GM23248 (cell line): ENCODE results near the gene GFPT1.

Experiments
- EZH2 ChIP-seq: fragments of 200-600 bp; sonication (generic); IDR thresholded peaks from 2 replicates; pipeline ENCODE4 v1.6.1; 2018; ENCODE audit warnings: antibody characterized with exemption, mild to moderate bottlenecking; ENCODE audit not compliant: insufficient read depth, poor library complexity, severe bottlenecking
- EZH2phosphoT487 ChIP-seq: fragments of 200-600 bp; sonication (generic); IDR thresholded peaks from 2 replicates; pipeline ENCODE4 v1.6.1; 2018; ENCODE audit warnings: antibody characterized with exemption, moderate library complexity, mild to moderate bottlenecking, low read depth; ENCODE audit not compliant: insufficient read depth

- TF ChIP-seq EZH2 (no peak), EZH2phosphoT487 (no peak)
Measured at GRCh38 chr2:69390471-69390870, 3.4 kb upstream of the GFPT1 start.
